HG02642 (cell line): ENCODE measurements around the gene SLC45A3.

Source experiments
- ATAC-seq: cut with Tn5 transposase; IDR thresholded peaks from one replicate; pipeline ENCODE4 v1.9.1; 2021; ENCODE audit warnings: mild to moderate bottlenecking; ENCODE audit not compliant: unreplicated experiment, poor library complexity

SLC45A3 gene

DNA sequence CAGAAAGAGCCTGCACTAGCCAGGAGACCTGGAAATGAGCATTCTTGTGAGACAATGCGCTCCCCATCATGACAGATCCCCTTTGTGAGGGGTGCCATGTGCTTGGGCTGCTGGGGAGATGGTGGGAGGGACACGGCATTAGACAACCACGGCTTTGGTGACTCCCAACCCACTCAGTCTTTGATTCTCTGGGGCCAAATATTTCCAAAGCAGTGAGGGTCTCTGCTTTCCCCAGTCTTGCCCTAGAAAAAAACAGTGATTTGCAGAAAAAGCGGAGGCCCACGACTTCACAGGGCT, 10.2 kb downstream of the SLC45A3 start:
- ATAC-seq: no peak

DNA sequence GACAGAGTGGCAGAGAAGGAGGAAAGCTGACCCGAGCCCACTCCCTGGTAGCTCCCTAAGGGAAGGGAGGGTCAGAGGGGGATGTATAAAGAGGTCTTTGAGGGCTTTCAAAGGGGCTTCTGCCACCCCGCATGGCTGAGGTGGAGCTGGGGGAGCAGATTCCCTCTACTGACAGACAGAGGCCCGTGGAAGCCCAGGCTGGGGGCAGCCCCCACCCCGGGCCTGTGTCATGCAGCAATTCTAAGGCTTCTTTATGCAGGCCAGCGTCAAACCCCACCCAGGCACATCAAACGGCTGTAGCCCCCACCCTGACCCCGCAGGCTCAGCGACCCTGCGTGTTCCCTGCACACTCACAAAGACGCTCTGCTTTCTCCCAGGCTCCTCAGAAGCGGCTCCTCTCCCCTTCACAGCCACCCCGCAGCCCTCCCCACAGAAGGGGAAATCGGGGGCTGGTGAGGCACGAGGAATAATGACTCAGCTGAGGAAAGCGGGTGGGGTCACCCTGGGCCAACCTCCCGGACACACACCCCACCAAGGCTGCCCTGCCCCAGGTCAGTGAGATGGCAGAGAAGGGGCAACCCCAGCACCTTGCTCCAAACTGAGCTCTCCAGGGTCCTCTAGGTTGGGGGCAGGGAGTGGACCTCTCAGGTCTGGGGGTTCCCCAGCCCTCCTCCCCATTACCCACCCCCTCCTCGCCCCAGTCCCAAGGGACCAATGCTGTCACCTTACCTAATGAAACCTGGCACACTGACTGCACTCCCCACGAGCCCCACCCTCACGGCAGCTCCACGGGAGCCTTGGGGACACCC, 10.8 kb downstream of the SLC45A3 start:
- peak; percentile 39 for ATAC-seq

DNA sequence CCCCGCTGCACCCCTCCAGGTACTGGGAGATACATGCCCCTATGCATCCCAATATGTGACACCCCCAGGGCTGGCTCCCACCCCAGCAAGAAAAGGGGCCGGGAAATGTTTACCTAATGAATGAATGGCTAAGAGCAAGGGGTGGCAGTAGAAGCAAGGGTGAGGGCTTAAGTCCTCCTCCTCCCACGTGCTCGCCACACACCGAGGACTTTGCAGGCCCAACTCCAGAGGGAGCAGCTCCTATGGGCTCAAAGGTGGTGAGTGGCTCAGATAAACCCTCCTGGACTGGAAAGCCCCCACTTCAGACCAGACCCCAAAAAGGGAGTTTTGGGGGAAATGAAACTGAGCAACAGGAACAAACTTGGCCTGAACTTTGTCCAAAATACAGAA, 11.4 kb downstream of the SLC45A3 start:
- ATAC-seq: peak; percentile 49

DNA sequence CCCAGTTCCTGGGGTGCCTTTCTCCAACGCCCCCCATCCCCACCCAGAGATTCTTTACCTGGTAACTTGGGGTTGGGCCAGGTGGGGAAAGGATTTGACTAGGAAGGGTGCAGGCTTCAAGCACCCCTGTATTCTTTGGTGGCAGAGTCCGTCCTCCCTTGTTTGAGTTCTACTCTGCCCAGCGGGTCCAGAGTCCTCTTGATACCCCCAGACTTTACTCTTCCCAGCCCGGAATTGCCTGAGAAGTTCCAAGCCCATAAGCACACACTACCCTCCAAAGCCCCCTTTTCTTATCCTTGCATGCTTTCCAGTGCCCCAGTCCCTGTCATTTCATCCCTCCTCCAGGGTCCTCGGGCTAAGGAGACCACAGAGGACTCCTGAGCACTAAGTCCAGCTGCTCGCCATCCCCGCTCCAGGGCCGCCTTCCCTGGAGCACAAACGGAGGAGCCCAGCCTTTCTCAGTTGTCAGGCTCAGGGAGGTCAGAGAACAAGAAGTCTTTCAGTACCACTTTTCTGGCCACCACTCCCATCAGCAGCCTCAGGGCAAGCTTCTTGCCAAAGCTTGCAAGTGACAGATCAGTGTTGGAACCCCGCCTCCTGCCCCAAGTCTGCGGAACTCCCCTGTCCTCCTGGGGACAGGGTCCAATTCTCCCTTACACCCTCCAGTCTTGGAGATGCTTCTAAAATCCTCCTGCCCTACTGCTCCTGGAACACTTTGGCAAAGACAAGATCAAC, 12.2 kb downstream of the SLC45A3 start:
- ATAC-seq: no peak

DNA sequence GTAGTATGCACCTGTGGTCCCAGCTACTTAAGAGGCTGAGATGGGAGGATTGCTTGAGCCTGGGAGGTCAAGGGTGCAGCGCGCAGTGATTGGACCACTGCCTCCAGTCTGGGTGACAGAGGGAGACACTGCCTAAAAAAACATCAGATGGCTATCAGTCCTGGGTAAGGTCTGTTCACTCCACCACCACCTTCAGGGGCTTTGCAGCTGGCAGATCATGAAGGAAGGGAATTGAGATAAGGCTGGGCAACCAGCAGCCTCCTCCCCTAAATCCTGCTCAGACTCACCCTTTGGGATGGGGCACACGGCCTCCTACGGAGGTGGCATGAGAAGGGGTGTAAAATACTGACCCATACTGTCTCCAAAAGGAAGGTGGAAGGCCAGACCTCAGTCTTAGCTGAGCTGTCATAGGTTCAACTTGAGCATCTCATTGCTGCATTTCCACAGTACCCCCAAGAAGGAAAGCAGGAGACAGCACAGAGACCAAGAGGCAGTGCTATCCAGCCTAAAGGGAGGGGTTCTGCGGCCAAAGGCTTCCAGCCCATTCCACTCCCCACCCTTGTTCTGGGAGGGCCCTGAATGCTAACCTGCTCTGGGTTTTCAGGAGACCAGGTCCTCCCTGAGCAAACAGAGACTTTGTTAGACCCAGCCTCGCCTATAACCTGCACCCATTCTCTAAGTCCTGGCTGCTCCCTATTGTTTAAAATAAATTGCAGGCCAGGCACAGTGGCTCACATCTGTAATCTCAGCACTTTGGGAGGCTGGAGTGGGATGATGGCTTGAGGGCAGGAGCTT, 13.7 kb downstream of the SLC45A3 start:
- ATAC-seq: no peak

DNA sequence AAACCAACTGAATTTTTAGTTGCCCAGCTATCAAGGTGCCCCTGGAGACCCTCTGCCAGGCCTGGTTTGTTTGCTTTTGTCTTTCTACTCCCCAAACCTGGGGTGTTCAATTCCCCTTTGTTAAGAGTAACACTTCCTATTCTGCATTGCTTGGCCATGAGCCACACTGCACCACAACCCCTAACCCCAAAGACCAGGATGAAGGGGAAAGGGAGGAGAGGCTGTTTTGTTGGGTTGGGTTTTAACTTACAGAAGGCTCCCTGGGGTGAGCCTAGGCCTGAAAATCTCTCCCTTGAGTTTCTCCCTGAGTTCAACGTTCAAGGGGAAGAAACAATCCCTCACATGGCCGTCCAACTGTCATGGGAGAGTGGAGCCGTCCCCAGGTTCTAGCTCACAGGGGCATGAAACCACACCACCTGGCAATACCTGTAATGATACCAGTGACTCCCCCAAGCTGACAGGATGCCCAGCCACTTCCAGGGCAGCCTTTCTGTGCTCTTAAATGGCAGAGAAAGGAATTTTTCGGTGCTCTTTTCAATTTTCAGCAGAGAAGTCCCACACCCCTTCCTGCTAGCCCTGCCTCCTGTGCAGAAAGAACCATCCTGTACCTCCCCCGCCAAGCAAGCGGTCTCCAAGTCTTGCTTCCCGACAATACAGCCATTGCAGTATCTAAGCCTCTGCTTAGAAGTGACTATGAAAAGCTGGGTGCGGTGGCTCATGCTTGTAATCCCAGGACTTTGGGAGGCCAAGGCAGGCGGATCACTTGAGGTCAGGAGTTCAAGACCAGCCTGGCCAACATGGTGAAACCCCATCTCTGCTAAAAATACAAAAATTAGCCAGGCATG, 14.9 kb downstream of the SLC45A3 start:
- no peak for ATAC-seq

DNA sequence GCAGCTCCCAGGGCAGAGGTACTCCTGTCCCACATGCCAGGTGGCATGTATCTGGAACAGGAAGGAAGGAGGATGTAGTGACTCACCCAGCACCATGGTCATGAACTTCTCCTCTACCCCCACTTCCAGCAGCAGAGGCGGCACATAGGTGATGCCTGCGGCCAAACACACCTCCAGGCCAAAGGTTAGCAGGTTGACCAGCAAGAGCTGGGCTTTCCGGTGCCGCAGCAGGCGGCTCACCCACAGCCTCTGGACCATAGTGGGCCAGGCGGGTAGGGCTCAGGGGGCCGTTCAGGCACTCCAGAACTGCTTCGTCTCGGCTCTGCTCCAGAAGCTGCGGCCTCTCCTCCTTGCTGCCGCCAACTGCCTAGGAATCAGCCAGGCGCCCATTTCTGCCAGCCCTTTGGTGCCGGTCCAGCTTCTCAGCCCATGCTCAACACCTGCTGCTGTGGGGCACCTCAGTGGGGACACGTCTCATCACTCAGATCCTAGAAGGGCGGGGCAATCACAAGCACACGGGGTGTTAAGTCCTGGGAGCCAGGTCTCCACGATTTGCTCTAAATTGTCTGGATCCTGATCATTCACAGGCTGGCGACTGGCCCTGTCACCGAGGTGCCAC, 15.8 kb downstream of the SLC45A3 start:
- ATAC-seq: no peak

DNA sequence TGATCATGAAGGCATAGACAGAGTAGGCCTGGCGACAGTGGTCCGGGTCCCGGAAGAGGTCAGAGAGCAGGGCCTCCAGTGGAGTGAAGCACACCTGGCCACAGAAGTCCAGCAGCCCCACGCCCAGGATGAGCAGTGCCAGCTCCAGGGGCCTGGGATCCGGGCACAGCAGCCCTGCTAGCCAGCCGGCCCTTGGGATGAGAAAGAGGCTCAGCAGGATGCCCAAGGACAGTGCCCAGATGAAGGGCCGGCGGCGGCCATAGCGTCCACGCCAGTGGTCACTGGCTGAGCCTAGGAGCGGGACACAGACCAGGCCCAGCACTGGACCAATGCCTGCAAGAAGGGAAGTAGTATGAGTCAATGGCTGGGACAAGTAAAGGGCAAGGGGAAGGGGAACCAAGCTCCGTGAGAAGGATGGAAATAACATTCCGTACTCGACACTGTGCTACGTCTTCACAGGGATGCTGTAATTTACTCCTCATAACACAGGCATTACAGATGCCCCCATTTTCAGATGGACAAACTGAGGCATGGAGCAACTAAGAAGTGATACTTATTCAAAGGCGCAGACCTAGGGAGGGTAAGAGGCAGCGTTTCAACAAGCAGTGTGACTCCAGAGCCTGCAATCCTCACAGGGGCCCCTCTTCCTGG, 16.9 kb downstream of the SLC45A3 start:
- no peak for ATAC-seq

DNA sequence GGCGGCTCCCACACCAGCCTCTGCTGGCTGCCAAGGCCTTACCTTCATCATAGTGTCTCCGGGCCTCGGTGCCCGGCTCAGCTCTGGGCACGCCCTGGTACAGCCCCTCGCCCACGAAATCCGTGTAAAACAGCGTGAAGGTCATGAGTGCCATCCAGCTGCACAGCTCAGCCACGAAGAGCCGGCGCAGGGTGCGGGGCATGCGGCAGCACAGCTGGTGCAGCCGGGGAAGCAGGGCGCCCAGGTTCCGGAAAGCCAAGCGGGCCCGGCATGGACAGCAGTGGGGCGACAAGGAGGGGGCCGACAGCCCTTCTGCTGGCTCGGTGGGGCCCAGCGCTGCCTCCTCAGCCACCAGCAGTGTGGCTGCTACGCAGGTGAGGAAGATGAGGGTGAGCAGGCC, 17.5 kb downstream of the SLC45A3 start:
- no peak for ATAC-seq

DNA sequence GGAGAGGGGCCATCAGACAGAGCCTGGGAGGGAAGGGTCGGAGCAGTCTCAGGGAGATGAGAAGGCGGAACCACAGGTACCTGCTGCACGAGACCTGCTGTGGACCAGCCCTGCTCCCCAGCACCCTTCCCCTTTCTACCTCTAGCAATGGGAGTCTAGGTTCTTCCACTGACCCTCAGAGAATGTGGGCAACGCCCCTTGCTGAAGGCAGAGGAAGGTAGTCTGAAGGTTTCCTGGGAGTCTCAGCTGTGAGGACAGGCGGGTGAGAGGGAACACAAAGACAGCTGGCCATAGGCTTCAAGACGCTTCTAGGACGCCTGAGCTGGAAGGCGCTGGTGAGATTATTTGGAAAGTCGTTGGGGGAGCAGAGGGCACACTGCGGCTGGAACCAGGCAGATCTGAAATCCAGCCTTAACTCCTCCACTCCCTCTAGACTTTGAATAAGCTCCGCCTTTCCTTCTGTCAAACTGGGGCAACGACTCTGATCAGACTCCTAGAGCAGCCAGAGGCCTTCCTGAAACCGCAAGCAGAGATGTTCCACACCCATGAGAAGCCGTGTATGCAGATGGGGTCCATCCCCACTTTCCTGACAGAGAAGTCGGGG, 18.1 kb downstream of the SLC45A3 start:
- no peak for ATAC-seq

DNA sequence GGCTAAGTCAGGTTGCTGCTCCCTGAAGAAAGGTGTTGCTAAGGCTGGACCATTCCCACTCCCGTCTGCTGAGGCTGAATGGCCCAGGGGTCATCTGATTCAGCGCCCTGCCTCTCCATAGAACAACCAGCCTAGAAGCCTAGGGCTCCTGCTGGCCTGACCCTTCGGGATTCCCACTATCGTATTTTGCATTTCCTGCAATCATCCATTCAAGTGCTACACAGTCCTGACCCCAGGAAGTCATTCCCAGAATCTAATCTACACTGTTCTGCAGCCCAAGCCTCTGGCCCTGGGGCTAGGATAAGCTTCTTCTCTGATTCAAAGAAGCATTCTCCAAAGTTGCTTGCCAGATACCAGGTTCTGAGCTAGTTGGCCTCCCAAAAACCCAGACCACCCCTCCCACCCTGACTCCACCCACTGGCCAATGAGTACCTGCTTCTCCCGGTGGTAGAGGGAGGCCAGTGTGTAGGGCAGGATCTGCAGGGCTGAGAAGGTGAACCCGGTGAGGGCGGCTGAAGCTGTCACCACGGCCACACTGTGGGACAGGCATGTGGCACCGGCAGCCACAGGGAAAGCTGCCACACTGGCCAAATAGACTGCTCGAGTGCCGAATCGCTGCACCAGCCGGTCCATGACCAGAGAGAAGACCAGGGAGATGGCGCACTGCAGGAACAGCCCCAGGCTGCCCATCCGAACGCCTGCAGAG, 18.7 kb downstream of the SLC45A3 start:
- no peak for ATAC-seq

DNA sequence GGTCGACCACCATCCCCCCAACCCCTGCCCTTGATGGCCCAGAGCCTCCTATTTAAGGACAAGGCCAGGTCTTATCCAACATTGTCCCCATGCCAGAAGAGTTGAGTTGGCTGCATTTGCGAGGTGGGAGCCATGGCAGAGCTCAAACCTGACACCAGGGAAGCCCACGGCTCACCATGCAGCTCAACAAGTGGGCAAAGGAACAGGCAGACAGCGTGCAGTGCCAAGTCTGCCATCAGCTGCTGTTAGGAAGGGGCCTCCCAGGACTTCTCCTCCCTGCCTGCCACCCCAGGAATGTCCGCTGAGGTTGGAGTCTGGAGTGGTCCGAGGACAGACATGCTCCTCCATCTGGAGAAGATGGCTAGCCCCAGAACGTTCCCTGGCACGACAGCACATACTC, 19.9 kb downstream of the SLC45A3 start:
- ATAC-seq: no peak

DNA sequence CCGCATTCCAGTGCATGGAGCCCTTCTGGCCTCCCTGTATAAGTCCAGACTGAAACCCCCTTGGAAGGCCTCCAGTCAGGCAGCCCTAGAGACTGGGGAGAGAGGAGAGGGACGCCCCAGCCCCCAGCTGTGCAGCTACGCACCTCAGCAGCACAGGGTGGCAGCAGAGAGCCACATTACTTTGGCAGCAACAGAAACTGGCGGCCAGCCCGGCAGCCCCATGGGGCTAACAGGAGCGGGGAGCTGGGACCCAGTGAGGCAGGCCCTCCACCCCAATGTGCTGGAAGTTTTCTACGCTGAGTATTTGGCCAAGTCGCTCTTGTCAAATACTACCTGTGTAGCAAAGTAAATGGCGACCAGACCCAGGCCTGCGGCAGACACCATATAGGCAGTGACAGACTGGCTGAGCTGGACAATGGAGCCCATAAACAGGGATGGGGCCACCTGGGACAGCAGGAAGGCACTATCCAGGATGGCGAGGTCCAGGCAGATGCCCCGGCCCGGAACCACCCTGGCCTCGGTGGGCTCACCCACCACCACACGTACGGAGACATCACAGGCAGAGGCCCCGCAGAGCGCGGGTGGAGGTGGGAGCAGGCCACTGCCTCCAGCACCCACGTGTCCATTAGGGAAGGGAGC, 21.2 kb downstream of the SLC45A3 start:
- peak; percentile 83 for ATAC-seq

DNA sequence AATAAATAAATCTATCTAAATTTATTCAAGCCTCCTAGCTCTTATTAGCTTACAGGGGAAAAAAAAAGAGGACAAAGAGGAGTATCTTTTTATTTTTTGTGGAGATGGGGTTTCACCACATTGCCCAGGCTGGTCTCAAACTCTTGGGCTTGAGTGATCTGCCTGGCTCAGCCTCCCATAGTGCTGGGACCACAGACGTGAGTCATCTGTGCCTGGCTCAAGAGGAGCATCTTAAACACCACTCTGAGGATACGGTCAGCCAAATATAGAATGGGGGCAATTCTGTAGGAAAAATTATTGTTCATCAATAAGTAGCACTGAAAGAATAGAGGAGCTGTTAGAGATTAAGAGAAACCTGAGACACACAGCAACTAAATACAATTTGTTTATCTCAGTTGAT, 24.1 kb downstream of the SLC45A3 start:
- ATAC-seq: no peak

DNA sequence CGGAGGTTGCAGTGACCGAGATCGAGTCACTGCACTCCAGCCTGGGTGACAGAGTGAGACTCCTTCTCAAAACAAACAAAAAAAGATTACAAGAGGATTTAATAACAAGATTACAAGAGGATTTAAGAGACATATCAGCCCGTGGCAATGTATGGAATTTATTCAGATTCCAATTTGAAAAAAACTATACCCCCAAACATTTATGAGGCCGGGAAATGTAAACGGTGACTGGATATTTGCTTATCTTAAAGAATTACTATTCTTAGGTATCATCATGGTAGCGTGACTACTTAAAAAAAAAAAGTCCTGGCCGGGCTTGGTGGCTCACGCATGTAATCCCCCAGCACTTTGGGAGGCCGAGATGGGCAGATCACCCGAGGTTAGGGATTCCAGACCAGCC, 27.3 kb downstream of the SLC45A3 start:
- ATAC-seq: no peak

DNA sequence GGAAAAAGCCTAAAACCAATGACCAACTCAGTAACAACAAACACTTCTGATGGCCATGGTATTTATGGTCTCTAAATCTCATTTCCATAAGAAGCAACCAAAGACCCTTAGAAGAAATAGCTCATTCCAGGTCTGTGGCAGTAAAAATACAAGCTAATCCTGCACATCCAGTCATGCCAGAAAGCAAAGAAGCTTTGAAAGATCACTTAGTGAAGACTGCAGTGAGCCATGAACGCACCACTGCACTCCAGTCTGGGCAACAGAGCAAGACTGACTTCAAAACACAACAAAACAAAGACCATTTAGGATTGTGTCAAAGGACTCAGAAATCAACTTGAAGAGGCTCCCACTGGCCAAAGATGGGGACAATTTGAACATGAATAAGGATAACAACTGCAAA, 30.1 kb downstream of the SLC45A3 start:
- ATAC-seq: no peak

DNA sequence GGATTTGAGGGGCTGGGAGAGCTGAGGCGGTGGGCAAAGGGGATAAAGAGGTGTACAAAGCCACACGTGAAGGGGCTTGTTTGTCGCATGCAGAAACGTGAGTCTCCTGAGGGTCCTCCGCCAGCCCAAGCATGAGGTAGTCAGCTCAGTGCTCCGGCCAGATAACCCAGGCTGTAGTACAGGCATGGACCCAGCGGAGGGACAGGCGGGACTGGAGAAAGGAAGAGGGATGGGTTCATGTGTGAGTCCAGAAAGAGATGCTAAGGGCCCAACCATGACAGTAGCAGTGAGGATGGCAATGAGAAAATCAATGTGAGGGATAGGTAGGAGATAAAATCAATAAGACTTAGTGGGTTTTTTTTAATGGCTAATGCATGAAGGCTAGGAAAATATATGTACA, 34.8 kb downstream of the SLC45A3 start:
- ATAC-seq: no peak

DNA sequence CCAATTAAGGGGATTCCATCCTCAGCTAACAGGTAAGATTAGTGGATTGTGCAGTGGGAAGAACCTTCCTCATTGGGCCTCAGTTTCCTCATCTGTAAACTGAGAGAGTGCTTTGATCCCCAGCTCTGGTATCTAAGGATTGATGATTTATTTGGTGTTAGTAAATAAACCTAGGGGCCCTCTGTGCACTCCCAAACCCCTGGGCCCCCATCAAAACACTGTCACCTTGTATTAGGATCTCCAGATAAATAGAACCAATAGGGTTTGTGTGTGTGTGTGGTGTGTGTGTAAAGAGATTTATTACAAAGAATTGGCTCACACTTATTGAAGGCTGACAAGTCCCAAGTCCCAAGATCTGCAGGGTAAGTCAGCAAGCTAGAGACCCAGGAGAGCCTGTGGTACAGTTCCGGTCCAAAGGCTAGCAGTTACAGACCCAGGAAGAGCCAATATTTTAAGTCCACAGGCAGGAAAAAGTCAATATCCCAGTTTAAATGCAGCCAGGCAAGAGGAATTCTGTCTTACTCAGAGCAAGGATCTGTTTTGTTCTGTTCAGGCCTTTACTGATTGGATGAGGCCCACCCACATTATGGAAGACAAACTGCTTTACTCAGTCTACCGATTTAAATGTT, 37.5 kb downstream of the SLC45A3 start:
- ATAC-seq: no peak
